HepG2 (cell line): ENCODE measurements around the gene DHTKD1. TPM values are rescaled to one million over a fixed set of nuclear protein-coding genes. Genes with fewer than 3 reads are reported as not detected.

Experiments used
- ETV6 ChIP-seq: sonication (generic); formaldehyde crosslinking; conservative IDR thresholded peaks from 2 replicates; pipeline ENCODE4 v1.4.0; 2020; ENCODE audit warnings: missing genetic modification reagents
- HDAC2 ChIP-seq: sonication (generic); formaldehyde crosslinking; IDR thresholded peaks from 2 replicates; pipeline ENCODE4 v1.4.0; 2020; ENCODE audit warnings: missing genetic modification reagents
- HDAC6 ChIP-seq: fragments of 200-600 bp; sonication (generic); IDR thresholded peaks from 2 replicates; pipeline ENCODE4 v1.7.0; 2017; ENCODE audit warnings: mild to moderate bottlenecking, antibody characterized with exemption, low read length, low read depth
- IRX3 ChIP-seq: sonication (generic); formaldehyde crosslinking; IDR thresholded peaks from 2 replicates; pipeline ENCODE4 v1.8.1; 2023; ENCODE audit warnings: mild to moderate bottlenecking, low read depth, missing genetic modification reagents, borderline replicate concordance
- KDM5B ChIP-seq: sonication (generic); formaldehyde crosslinking; IDR thresholded peaks from 2 replicates; pipeline ENCODE4 v1.4.0; 2020; ENCODE audit warnings: missing genetic modification reagents, mild to moderate bottlenecking, borderline replicate concordance
- MBNL3 ChIP-seq: fragments of 250-450 bp; sonication (Bioruptor Pico); conservative IDR thresholded peaks from 2 replicates; pipeline ENCODE4 v1.8.0; 2022; ENCODE audit warnings: mild to moderate bottlenecking, inconsistent platforms
- NFE2L1 ChIP-seq: sonication (generic); formaldehyde crosslinking; IDR thresholded peaks from 2 replicates; pipeline ENCODE4 v1.4.0; 2020; ENCODE audit warnings: missing genetic modification reagents, mild to moderate bottlenecking, borderline replicate concordance
- RCOR2 ChIP-seq: IDR thresholded peaks from 2 replicates; pipeline ENCODE4 v1.6.1; 2016; ENCODE audit warnings: missing biosample characterization, missing genetic modification reagents
- ZBTB42 ChIP-seq: sonication (generic); formaldehyde crosslinking; IDR thresholded peaks from 2 replicates; pipeline ENCODE4 v1.5.0; 2020; ENCODE audit warnings: mild to moderate bottlenecking, missing genetic modification reagents
- ZNF547 ChIP-seq: sonication (generic); formaldehyde crosslinking; IDR thresholded peaks from 2 replicates; pipeline ENCODE4 v1.5.1; 2020; ENCODE audit warnings: mild to moderate bottlenecking, missing genetic modification reagents
- ZNF577 ChIP-seq: sonication (generic); formaldehyde crosslinking; IDR thresholded peaks from 2 replicates; pipeline ENCODE4 v1.4.0; 2020; ENCODE audit warnings: mild to moderate bottlenecking, low read depth, missing genetic modification reagents, borderline replicate concordance
- polyA plus RNA-seq, 8 experiments: library from polyadenylated mRNA; depleted of rRNA in 3 of 8; stranded (reverse) in 7 of 8; unstranded in 1 of 8; fragments of >200 nt; fragmentation: Illumina TruSeq in 4 of 8; extraction: Trizol in 4 of 8; gene quantifications; 2 replicates each; pipeline versions ENCODE4 v1.2.1 to v1.2.3, GENCODE V29; 2011 to 2016; ENCODE audit warnings: low read depth in 4 of 8, missing spikeins in 1 of 8, mixed read lengths in 1 of 8; ENCODE audit not compliant: insufficient read depth in 1 of 8
- total RNA-seq, 5 experiments: library from RNA; depleted of rRNA; stranded (reverse); fragments of >200 nt; fragmentation: Illumina TruSeq; extraction: Trizol; gene quantifications; 2 replicates each; pipeline ENCODE4 v1.2.3, GENCODE V29; 2016; ENCODE audit warnings: low read depth in 1 of 5
- TF ChIP-seq, protein P1 (sequence below): sonication (generic); formaldehyde crosslinking; IDR thresholded peaks from 2 replicates; pipeline ENCODE4 v1.5.1; 2020; ENCODE audit warnings: missing genetic modification reagents, mild to moderate bottlenecking, borderline replicate concordance
- TF ChIP-seq, protein P2 (sequence below): sonication (generic); formaldehyde crosslinking; IDR thresholded peaks from 2 replicates; pipeline ENCODE4 v1.4.0; 2020; ENCODE audit warnings: mild to moderate bottlenecking, missing genetic modification reagents
- TF ChIP-seq, protein P3 (sequence below), 2 experiments: sonication (generic) in 1 of 2; formaldehyde crosslinking in 1 of 2; IDR thresholded peaks; 2 replicates each; pipeline versions ENCODE4 v1.4.0 to v1.6.1; 2018 to 2020; ENCODE audit warnings: missing genetic modification reagents in 2 of 2, borderline replicate concordance in 1 of 2, low read depth in 1 of 2, mild to moderate bottlenecking in 1 of 2, missing biosample characterization in 1 of 2
- TF ChIP-seq, protein P4 (sequence below): sonication (generic); formaldehyde crosslinking; IDR thresholded peaks from 2 replicates; pipeline ENCODE4 v1.5.1; 2020; ENCODE audit warnings: mild to moderate bottlenecking, missing genetic modification reagents, borderline replicate concordance
- TF ChIP-seq, protein P5 (sequence below): IDR thresholded peaks from 2 replicates; pipeline ENCODE4 v1.6.1; 2016; ENCODE audit warnings: low read depth
- TF ChIP-seq, protein P6 (sequence below): sonication (generic); formaldehyde crosslinking; IDR thresholded peaks from 2 replicates; pipeline ENCODE4 v1.4.0; 2020; ENCODE audit warnings: missing genetic modification reagents, borderline replicate concordance

Gene DHTKD1
- total and polyA plus RNA-seq, 2 of the 13 experiments (the other 11 are each of a cell fraction or from before 2014, with no cell fraction given), result 9.6 to 14.1 TPM

DNA sequence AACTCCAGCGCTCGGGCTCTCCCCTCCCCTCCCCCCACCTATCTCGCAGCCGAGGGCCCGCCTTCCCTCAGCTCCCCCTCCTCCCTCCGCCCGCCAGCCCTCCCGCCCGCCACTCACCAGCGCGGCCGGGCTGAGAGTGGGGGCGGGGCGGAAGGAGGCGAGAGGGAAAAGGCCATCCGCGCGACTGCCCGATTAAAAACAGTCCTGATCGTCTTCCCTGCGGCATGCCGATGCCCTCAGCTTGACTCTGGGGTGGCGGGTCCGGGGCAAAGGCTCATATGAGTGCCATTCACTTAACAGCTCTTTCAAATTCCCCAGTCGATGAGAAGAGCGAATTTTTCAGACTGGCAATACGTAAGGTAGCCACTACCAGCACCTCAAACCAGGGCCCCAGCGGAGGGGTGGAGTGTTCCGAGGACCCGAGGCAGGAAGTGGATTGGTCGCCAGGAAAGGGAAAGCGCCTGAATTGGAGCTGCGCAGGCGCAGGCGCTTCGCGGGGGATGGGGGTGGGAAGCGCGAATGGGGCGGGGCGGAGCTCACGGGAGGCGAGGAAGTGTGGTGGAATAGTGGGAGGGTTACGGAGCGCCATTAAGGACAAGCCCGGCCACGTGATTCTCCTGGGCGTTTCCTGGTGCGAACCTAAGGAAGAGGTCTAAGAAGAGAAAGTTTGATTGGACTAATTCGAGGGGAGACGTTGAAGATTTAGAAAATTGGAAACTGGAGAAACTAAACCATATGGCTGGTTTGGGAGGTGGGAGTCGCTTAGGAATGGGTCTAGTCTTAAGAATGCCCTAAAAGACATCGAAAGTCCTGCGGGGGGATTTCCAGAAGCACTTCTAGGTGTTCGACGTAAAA is 25.7 kb upstream of the DHTKD1 start, which contains the start of gene UPF2 (continued):
- TF ChIP-seq, protein P1, sequence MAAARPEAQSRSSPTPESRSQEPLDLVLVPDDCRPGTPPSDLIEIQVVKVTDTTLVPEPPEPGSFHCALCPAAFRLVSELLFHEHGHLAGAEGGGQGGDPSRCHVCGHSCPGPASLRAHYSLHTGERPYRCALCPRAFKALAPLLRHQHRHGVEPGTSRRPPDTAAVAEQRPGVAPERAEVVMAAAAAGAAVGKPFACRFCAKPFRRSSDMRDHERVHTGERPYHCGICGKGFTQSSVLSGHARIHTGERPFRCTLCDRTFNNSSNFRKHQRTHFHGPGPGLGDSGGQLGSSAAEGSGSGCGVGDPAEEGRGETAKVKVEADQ (CRISPR knock-in tag), result no peak
- TF ChIP-seq, protein P2, sequence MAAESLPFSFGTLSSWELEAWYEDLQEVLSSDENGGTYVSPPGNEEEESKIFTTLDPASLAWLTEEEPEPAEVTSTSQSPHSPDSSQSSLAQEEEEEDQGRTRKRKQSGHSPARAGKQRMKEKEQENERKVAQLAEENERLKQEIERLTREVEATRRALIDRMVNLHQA (CRISPR knock-in tag), result no peak
- no peak for TF ChIP-seq ZBTB42
- no peak for TF ChIP-seq KDM5B (CRISPR knock-in tag)
- TF ChIP-seq IRX3 (CRISPR knock-in tag), result no peak
- no peak for TF ChIP-seq NFE2L1 (CRISPR knock-in tag)
- no peak; the same call in 1 of the 2 replicates for TF ChIP-seq ZNF547 (CRISPR knock-in tag)
- TF ChIP-seq, protein P3, sequence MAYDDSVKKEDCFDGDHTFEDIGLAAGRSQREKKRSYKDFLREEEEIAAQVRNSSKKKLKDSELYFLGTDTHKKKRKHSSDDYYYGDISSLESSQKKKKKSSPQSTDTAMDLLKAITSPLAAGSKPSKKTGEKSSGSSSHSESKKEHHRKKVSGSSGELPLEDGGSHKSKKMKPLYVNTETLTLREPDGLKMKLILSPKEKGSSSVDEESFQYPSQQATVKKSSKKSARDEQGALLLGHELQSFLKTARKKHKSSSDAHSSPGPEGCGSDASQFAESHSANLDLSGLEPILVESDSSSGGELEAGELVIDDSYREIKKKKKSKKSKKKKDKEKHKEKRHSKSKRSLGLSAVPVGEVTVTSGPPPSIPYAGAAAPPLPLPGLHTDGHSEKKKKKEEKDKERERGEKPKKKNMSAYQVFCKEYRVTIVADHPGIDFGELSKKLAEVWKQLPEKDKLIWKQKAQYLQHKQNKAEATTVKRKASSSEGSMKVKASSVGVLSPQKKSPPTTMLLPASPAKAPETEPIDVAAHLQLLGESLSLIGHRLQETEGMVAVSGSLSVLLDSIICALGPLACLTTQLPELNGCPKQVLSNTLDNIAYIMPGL (CRISPR knock-in tag; IDR thresholded peaks at IDR 0.05; ENCODE audit: borderline replicate concordance in 1 of 2, low read depth in 1 of 2), result peak in 1 of 2 experiments; percentile 34; a peak in 1 of 4 replicates
- TF ChIP-seq ETV6, result 0 out of 2 replicates have a peak, but pooled peaks have one; percentile 51
- no peak; the same call in 1 of the 2 replicates for TF ChIP-seq HDAC2 (CRISPR knock-in tag)
- TF ChIP-seq, protein P4, sequence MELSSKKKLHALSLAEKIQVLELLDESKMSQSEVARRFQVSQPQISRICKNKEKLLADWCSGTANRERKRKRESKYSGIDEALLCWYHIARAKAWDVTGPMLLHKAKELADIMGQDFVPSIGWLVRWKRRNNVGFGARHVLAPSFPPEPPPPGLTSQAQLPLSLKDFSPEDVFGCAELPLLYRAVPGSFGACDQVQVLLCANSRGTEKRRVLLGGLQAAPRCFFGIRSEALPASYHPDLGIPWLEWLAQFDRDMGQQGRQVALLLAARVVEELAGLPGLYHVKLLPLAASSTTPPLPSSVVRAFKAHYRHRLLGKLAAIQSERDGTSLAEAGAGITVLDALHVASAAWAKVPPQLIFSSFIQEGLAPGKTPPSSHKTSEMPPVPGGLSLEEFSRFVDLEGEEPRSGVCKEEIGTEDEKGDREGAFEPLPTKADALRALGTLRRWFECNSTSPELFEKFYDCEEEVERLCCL (CRISPR knock-in tag), result no peak
- TF ChIP-seq, protein P5, sequence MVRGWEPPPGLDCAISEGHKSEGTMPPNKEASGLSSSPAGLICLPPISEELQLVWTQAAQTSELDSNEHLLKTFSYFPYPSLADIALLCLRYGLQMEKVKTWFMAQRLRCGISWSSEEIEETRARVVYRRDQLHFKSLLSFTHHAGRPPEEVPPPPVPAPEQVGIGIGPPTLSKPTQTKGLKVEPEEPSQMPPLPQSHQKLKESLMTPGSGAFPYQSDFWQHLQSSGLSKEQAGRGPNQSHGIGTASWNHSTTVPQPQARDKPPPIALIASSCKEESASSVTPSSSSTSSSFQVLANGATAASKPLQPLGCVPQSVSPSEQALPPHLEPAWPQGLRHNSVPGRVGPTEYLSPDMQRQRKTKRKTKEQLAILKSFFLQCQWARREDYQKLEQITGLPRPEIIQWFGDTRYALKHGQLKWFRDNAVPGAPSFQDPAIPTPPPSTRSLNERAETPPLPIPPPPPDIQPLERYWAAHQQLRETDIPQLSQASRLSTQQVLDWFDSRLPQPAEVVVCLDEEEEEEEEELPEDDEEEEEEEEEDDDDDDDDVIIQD (CRISPR knock-in tag), result 0 out of 2 replicates have a peak, but pooled peaks have one; percentile 53
- TF ChIP-seq, protein P6, sequence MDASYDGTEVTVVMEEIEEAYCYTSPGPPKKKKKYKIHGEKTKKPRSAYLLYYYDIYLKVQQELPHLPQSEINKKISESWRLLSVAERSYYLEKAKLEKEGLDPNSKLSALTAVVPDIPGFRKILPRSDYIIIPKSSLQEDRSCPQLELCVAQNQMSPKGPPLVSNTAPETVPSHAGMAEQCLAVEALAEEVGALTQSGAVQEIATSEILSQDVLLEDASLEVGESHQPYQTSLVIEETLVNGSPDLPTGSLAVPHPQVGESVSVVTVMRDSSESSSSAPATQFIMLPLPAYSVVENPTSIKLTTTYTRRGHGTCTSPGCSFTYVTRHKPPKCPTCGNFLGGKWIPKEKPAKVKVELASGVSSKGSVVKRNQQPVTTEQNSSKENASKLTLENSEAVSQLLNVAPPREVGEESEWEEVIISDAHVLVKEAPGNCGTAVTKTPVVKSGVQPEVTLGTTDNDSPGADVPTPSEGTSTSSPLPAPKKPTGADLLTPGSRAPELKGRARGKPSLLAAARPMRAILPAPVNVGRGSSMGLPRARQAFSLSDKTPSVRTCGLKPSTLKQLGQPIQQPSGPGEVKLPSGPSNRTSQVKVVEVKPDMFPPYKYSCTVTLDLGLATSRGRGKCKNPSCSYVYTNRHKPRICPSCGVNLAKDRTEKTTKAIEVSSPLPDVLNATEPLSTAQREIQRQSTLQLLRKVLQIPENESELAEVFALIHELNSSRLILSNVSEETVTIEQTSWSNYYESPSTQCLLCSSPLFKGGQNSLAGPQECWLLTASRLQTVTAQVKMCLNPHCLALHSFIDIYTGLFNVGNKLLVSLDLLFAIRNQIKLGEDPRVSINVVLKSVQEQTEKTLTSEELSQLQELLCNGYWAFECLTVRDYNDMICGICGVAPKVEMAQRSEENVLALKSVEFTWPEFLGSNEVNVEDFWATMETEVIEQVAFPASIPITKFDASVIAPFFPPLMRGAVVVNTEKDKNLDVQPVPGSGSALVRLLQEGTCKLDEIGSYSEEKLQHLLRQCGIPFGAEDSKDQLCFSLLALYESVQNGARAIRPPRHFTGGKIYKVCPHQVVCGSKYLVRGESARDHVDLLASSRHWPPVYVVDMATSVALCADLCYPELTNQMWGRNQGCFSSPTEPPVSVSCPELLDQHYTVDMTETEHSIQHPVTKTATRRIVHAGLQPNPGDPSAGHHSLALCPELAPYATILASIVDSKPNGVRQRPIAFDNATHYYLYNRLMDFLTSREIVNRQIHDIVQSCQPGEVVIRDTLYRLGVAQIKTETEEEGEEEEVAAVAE (CRISPR knock-in tag), result peak; percentile 98
- TF ChIP-seq ZNF577 (CRISPR knock-in tag), result no peak
- TF ChIP-seq MBNL3, result no peak
- TF ChIP-seq RCOR2 (CRISPR knock-in tag), result no peak
- peak; percentile 99; the same call in 1 of the 2 replicates for TF ChIP-seq HDAC6
